ENCODE measurements around the gene MBOAT1.

Gene MBOAT1

DNA sequence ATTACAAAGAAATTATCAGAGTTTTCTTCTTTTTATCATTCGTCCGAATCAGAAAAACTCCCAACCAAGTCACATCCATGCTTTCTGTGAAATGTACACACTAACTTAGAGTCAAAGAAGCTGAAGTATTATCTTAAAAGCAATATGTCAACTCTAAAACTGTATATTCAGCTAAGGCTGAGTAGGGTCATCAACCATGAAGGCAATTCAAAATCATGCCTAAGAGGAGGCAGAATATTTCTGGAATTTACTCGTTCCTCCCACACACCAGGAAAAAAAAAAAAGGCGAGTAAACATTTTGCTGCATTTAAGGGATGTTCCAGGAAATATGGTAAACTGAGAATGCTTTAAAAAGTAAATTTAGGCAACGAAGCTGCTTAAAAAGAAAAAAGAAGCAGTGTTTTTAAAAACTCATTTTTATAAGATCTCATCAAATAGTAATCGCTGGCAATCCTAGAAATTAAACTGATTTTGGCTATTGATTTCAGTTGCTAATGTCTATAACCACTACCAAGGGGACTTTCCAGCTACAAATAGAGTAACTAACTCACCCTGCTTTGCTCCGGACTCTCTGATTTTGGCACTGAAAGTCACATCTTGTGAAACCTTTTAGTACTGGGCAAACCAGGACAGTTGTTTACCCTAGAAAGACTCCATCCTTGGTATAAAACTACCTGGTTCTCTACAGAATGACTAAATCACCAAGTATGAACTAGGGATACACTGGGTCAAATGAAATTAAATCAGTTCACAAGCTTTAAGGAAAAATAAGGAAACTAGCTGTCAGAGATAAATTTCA lies 82.8 kb downstream of the MBOAT1 start:
- DNase-seq = no peak

DNA sequence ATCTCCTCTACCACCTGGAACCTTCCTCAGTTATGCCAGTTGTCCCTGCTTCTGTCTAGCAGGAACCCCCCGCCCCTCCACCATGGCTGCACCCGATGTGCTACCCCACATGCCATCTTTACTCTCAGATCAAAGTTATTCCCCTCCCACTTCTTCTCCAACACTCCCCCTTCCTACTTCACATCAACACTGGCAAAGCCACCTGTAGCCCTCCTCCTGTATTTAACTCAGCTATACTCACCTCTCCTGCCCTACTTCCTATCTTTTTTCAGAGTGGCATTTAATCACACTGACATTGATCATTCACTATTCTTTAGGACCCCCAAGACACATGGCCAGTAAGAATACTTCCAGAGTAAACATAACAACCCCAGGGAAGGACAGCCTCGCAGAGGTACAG lies 84.3 kb downstream of the MBOAT1 start:
- no peak for DNase-seq

DNA sequence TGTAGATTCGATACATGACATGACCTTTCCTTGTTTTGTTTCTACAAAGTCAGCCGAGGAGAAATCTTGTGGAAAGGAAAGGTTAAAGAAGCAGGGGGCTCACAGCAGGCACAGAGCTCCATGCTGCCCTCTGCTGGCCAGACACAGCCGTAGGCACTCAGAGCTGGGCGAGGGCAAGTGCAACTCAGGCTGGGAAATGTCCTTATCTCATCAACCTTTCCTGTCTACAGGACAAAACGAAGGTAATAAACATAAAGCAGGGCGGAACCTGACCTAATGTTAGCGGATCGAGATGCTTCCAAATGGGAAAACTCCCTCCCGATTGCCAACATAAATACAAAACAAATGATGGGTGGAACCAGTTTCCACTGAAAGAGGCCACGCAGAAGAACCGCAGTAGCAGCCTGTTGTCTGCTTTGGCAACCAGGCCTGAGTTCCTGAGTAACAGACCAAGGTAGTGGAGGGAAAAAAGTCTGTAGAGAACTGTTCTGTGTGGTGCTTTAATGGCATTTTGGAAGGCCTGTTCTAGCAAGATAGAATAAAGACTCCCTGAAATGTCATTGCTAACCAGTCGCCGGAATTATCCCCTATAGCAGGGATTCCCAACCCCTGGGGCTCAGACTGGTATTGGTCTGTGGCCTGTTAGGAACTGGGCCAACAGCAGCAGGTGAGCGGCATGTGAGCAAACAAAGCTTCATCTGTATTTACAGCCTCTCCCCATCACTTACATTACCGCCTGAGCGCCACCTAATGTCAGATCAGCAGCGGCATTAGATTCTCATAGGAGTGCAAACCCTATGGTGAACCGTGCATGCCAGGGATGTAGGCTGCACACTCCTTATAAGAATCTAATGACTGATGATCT lies 85.2 kb downstream of the MBOAT1 start:
- peak; percentile 76 for DNase-seq

DNA sequence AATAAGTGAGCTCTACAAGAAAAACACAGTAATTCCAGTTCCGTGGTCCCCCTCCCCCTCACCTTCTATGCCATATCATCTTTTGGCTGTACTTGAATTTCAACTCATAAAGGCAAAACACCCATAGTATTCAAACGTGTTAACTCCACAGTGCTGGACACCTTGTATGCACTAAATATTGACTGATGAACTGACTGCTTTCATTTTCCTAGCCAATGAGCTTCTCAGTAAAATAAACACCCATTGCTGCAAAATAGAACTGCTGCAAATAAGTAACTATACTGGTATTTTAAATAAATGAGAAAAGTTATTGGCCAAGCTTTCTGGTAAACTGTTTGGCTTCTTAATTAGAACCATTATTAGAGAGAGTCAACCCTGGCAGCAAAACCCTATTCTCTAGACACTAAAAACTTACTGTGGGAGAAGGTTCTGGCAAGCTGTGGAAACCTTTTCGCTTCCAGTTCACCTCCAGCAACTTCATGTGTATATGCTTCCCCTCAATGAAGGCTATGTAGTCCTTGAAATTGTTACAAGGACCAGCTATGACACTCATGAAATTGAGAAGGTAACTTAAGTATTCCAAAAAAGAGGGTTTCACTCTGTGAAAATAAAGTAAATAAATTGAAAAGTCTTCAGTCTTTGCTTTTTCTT lies 86.0 kb downstream of the MBOAT1 start:
- no peak for DNase-seq

DNA sequence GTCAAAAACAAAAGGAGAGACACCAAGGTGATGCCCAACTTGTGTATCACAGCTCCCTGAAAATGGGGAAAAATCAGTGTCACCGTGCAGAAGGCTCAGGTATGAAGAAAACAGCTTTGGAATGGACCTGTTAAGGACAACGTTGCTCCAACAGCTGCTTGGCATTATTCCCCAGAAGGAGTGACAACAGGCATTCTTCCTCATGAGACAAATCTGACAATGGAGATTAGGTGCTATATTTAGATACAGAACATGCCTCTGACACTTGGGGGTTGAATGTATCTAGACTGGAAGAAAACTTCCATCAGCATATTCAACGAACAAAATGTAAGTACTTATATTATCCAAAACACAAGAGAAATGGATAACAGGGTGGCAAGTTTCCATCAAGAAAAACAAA lies 87.7 kb downstream of the MBOAT1 start:
- DNase-seq = no peak

DNA sequence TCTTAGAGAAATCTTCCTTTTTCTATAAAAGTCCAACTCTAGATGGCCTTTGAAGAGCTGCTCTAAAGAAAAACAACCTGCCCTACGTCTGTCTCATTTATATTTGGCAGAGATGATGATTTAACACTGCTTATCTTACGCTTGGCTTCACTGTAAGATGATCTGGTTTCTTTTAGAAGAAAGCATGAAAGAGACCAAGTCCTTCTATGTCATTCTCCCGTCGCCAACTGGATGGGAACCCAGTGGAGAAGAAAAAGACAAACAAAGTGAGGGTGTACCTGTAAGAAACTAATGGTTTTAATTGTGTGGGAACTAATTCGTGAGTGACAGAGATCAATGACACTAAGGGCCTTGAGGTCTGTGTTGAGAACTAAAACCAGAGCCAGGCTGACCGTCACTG lies 92.8 kb downstream of the MBOAT1 start:
- no peak for DNase-seq

DNA sequence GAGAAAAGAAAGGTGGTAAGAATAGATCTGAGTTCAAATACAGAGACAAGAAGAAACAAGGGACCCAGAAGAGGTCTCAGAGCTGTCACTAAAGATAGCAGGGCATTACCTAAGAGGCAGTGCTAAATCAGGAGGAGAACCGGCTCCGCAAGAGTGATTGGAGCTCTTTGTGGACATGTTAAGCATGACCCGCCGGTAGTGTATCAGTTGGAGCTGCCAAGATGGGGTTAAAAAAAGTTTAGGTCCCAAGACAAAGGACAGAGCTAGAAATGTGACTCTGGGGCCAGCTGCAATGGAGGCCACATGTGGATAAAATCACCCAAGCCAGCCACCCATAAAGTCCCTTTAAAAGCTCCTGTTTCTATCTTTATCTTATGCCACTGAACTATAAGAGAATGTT lies 93.4 kb downstream of the MBOAT1 start:
- DNase-seq = no peak

DNA sequence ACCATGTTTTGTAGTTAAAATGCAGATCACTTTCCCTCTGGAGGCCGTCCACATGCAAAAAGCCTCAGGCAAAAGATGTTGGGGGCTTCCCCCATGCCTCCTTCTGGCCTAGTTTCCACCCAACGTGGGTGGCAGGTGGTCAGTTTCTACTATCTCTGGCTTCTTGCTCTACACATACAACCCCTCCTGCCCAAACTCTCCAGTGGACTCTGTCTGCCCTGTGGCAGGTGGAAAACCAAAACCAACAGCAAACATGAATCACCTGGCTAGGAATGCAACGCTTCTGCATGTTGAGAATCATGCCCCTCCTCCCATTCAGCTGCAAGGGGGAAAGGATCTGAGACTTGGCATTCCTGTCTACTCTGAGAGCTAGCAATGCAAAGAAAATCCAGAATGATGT lies 94.8 kb downstream of the MBOAT1 start:
- DNase-seq = no peak

DNA sequence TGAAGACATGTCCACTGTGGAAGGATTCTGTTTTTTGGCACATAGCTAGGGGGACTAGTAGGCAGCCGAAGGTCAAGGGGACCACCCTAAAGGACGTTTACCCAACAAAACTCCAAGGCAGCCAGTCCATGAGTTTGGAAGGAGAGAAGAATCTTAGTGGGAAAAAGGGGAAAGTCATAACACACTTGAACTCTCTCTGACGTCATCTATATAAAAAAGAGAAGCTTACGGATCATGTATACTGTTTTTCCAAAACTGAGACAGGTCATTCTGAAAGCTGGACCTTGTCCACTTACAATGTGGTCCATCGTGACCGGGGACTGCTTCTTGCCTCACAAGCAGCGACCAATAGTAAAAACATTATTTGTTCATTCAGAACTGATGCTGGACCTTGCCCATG lies 95.5 kb downstream of the MBOAT1 start:
- DNase-seq = no peak

DNA sequence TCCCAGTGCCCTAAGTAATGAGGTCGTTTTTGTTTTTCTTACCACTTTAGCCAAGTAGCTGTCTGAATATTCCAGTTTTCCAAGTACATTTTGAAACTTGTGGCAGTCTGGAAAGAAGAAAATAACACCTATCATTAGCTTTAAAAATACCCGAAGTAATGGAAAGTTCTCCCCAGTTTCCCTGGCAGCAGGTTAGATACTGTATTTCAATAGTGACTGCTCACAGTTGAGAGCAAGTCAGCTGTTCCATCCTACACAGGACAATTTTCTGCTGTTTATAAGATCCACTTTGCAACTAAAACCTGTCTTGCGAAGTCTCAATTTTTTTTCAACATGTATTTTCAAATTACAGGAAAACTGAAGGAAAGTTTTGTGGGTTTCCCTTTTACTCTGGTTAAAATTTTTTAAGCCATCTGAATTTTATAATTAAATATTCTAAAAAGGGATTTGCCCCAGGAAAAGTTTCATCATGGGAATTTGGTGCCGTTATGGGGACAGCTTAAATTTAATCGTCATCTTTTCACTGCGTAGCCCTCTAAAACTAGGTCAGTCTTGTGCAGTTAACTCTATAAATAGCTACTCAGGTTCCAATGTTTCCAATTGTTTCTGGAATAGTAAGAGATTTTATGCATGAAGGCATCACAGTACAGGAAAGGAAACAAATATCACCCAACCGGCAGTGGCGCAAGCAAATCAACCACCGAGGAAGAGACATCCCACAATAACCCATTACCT lies 96.9 kb downstream of the MBOAT1 start:
- DNase-seq = peak; percentile 15

DNA sequence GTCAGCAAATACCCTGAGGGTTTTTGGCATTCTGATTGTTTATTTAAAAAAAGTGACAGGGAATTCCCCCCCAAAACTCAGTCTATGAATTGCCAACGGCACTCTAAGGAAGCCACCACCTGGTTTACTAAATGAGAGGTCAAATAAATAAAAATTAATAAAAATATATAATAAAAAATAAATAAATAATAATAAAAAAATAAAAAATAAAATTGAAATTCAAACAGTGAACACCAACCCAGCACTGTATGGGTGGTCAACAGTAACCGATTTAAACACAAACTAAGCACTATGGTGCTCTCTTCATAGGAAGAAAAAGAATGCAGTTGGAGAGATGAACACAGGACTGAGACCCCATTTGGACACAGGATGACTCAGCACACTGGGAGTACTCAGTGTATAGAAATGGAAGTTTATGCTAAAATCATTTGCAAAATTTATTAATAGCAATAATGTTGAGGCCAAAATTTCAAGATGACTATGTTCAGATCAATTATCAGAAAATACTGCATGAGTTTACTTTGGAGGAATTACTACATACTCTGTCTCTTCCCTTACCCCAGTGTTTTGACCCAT lies 98.5 kb downstream of the MBOAT1 start:
- no peak for DNase-seq

DNA sequence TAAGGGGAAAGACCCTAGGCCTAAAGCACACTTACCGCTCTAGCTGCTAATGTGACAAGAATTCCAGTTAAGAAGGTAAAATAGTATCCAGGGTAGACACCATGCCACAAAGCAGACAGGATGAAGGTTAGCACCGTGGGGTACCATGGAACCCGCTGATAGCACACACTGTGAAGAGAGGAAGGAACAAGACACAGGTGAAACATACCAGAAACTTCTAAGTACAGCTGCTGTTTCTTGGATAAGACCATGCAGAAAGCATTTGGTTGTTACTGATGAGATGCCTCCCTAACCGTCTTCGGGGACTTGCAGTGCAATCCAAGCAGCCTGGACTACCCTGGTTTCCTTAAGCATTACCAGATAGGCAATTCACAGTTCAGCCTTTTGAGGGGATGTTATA lies 99.4 kb downstream of the MBOAT1 start:
- no peak for DNase-seq

DNA sequence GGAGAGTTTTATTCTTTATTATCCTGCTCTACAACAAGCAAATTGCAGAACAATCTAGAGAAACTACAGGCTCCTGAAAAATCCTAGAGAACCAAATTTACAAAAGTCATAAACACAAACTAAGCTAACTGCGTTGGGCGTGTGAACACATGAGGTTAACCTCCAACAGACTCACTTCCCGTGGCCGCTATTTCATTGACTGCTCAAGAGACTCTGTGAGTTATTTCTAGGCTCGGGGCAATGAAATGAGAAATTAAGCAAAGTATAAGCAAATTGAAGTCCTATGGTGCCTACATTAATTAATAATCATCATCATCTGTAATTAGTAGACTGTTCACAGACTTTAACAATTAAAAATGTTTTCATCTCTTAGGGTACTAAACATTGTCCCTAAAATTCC lies 100.0 kb downstream of the MBOAT1 start:
- DNase-seq = no peak

DNA sequence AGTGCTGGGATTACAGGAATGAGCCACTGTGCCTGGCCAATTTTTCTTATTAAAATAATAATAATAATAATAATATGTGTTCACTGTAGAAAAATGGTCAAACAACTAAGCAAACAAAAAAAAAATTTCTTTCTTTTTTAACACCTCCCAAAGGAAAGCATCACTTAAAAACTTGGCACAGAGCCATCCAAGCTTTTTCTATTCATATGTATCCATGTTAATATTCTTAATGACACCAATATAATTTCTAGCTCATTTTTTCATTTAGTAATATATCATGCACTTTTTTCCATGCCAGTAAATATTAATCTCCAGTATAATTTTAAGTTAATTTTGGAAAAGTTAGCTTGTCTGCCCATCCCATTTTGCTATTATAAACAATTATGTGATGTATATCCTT lies 101.8 kb downstream of the MBOAT1 start:
- DNase-seq = no peak

DNA sequence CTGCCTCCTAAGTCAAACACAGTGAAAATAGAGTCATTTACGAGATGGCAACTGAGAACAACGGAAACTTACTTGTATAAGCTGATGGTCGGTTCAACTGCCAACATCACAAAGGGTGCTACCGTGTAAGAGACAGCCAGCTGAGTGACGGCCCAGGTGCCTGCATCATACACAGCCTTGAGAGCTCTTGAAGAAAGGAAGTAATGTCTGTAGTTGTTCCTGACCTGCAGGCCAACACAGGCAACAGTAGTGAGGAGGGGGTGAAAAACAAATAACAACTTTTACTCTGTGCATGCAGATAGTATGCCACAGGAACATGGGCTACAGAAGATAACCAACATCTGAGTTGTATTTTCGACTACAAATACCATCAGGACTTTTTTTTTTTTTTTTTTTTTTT lies 102.7 kb downstream of the MBOAT1 start:
- DNase-seq = no peak

DNA sequence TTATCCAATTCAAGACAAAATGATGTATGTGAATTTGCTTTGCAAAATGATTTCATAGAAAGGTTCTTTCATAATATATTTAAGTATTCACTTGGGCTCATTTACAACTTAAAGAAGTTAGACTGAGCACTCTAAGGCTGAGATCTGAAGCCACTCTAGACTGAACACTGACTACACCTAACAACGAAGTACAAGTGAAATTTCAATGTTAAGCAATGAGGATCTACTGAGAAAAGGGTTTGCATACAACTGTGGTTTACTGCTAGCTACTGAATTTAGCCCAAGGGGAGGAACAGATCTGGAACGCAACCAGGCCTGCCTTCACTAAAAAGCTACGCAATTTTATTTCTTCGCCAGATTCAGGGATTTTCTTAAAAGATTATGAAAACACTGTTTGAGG lies 106.4 kb downstream of the MBOAT1 start:
- no peak for DNase-seq

DNA sequence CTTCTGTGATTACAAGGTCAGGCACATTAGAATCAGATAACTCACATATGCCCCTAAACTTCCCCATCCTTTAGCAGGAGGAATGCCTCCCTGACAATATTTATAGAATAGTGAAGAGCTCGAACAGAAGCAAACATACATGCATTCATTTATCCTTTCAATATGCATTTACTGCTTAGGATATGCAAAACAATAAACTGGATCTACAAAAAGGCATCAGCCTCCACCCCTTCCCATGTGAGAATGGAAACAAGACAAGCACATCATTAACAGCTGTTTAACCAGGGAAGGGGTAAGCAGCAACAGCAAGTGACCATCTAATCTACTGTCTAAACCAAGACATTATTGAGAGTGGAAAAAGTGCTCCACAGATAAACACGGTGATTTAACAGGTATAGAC lies 107.6 kb downstream of the MBOAT1 start:
- no peak for DNase-seq

DNA sequence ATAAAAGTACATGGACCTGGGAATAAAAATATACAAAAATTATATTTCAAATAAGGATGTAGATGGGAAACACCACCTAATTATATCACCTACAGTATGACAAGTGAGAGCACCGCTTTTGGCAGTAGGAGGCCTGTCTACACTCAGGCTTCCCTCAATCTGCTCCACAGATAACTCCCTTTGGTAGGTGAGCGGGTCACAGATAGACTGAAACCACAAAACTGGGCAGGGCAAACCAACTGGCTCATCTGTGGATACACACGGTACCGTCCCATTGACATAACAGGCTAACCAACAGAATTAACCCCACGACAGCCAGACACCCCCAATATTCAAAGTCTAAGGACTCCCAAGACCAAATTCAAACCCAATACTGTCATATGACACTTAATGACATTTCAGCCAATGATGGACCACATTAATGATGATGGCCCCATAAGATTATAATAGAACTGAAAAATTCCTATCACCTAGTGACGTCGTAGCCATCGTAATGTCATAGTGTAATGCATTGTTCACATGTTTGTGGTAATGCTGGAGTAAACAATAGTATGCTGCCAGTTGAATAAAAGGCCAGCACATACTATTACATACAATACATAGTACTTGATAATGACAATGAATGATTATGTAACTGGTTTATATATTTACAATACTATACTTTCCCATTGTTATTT lies 109.7 kb downstream of the MBOAT1 start:
- no peak for DNase-seq

DNA sequence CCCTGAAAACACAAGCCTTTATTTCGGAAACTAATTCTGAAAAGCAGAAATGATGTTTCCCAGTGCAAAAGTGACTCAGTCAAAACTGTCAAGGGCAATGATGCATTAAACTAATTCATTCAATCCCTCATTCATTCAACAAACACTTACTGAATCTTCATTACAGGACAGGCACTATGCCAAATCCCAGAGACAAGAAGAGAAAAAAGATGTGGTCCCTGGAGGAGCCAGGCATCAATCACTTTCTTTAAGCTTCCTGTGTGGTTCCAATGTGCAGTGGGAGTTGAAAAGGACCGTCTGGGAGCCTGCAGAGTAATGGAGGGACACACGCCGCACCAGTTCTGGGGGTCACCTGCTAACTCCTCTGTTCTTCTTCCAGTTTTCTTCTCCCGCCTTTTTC lies 113.1 kb downstream of the MBOAT1 start:
- DNase-seq = no peak

DNA sequence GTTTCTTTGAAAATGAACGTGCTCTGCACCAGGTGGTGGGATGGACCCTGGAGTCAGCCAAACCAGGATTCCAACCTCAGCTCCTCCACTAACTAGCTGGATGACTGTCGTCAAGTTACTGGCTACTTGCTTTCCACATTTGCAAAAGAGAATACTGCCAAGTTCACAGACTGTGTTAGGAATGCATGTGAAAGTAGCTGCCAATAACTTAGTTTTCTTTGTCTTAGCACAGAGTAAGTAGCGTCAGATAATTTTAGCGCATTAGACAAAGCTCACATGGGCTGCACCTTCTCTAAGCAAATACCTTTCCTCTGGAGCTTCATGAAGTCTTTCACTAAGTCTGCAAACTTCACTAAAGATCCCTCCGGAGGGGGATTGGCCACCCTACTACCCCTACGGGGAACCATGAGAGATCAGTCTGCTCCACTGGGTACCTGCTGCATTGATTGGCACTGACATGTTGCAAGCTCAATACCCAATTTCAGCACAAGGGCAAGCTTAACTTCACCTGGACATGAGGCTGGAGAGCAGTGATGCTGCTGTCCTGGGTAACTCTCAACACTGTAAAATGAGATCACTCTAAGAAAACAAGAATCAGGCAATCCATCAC lies 113.9 kb downstream of the MBOAT1 start:
- DNase-seq = no peak

DNA sequence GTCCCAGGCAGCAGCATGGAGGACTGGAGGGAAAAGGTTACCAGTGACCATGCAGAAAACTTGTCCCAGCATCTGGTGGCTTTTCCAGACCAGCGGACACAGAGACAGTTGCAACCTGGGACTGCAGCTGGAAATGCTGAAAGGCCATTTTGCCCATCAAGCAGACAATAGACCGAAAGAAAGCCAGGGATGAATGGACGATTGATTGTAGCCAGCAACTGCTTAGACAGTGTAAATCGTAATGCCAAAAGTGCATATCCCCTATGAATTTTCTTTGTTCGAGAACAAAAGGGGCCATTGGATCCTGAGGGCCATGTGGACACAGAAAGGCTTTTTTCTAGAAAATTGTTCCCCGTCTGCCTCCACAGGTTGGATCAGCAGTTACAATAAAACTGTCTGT lies 115.7 kb downstream of the MBOAT1 start:
- DNase-seq = peak; percentile 88

DNA sequence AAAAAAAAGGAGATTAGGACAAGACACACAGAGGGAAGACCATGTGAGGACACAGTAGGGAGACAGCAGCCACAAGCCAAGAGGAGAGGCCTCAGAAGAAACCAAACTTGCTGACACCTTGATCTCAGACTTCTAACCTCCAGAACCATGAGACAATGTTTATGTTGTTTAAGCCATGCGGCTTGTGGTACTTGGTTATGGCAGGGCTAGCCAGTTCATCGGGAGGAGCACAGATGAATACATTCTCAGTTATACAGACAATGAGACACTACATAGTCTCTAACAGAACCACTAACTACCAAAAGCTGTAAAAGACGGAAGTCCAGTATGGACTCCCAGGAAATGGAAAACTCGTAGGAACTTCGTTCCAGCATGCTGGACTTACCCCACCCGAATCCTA lies 116.8 kb downstream of the MBOAT1 start:
- no peak for DNase-seq
